Spinal cord (tissue), 10 donors: ENCODE data around the gene PLA2G4E. TPM values are rescaled to one million over a fixed set of nuclear protein-coding genes. Genes with fewer than 3 reads are reported as not detected.

ENCODE experiments used
- DNase-seq, 6 donors: peaks; one replicate each; pipeline versions ENCODE4 v3.0.0 to v3.0.0-alpha.2; 2013 to 2015; ENCODE audit warnings: low spot score in 6 of 6, low read depth in 4 of 6
- H3K27ac ChIP-seq: one replicate; pipeline ENCODE4 v1.5.1; 2013; ENCODE audit warnings: low read depth, low read length, control low read depth
- H3K27me3 ChIP-seq: one replicate; pipeline ENCODE4 v1.6.1; 2013; ENCODE audit warnings: low read length; ENCODE audit not compliant: control insufficient read depth, insufficient read depth
- H3K36me3 ChIP-seq: one replicate; pipeline ENCODE4 v1.6.1; 2013; ENCODE audit warnings: low read length; ENCODE audit not compliant: control insufficient read depth, insufficient read depth
- H3K4me1 ChIP-seq: one replicate; pipeline ENCODE4 v1.6.1; 2013; ENCODE audit warnings: low read length; ENCODE audit not compliant: control insufficient read depth, insufficient read depth
- H3K4me3 ChIP-seq: one replicate; pipeline ENCODE4 v1.5.1; 2013; ENCODE audit warnings: low read depth, low read length, control low read depth
- H3K9me3 ChIP-seq: one replicate; pipeline ENCODE4 v1.6.1; 2013; ENCODE audit warnings: low read length; ENCODE audit not compliant: control insufficient read depth, insufficient read depth
- WGBS: methylation state at CpG from one replicate; pipeline ENCODE4 v1.1.5; 2013; ENCODE audit warnings: missing lambda C conversion rate; ENCODE audit not compliant: insufficient coverage; 5-methylcytosine and 5-hydroxymethylcytosine counted together
- polyA plus RNA-seq, 2 donors: library from polyadenylated mRNA; unstranded; fragments of 120-200 nt; gene quantifications; one replicate each; pipeline ENCODE4 v1.2.1, GENCODE V29; 2013; ENCODE audit not compliant: insufficient read length in 2 of 2
- total RNA-seq, 2 donors: library from RNA; depleted of rRNA in 1 of 2; stranded (reverse); fragments of 120-200 nt in 1 of 2; fragments of >200 nt in 1 of 2; gene quantifications; one replicate each; pipeline versions ENCODE4 v1.2.3 to v1.2.4, GENCODE V29; 2013 to 2014
- donor health status: healthy.

The PLA2G4E gene
- total and polyA plus RNA-seq, 4 donors = not detected

DNA sequence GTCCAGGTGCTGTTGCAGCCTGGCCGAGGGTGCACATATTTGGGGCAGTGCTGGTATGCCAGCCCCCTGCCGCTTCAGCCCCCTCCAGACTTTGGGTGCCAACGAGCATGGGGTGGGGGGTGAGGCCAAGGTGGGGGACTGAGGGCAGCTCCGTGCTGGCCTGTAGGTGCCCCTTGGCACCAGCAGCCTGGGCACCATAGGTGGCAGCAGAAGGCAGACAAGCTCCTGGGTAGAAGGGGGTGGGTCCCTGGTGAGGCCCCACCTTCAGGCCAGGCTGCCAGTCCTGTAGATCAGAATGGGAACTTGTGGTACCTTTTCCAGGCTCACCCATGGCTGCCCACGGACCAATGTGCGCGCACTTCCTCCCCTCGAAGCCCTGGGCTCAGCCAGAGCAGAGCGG is 16.1 kb upstream of the PLA2G4E start:
- no peak for DNase-seq
- Histone ChIP-seq H3K36me3 (no peaks in the 10 kb centered on the region), H3K27ac (no peak overlapping the region), H3K27me3 (no peaks in the 10 kb centered on the region), H3K9me3 (no peaks in the 10 kb centered on the region), H3K4me3 (no peak overlapping the region), H3K4me1 (peaks cover 9% of the 10 kb centered on the region)
- 86% methylated on average over 9 of the region's 9 CpGs for WGBS

DNA sequence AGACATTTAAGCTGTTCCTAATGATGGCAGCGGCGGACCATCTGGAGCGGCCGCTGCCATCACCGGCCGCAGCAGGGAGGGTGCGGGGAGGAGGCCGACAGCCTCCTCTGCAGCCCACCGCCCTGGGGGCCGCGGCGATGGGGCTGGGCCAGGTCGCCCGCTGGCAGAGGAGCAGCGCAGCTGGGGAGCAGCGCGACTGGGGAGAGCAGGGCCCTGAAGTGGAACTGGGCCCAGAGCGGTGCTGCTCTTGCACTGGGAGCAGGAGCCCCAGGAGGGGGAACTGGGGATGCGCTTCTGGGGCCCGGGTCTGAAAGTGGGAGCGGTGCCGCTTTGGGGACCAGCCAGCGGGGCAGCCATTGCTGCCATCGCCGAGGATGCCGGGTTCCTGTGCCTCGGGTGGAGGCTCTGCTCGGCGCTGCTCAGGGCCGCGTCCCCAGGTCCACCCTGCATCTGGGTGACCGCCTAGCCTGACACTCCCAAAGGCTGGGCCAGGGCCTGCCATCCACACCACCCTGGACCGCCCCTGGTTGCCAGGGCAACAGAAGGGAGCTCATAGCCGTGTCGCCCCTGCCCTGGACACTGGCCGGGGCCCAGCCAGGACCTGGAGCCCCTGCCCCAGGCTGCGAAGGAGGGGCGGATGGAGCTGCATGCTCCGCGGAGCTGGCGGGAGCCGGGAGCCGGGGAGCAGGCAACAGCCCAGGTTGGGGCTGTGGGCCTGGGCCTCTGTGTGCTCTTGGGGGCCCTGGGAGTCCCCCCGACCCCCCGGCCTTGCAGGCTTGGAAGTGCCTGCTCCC is 15.5 kb upstream of the PLA2G4E start:
- peak in 1 of 6 donors; percentile 17 for DNase-seq
- no peak overlapping the region for H3K27ac ChIP-seq
- WGBS = 62% methylated on average over 45 of the region's 45 CpGs

DNA sequence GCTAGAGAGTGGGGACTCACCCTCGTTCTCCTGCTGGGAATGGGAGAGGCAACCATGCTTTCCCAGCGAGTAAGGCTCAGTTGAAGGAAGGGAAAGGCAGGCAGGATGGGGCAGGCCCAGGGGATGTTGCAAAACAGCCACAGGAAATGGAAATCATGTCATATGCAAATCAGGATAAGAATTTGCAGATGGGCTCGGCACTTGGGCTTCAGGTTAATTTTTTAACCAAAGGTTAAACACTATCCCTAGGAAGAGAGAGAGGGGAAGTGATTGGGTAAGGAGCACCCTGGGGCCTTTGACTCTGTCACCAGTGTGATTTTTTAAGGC is 14.6 kb upstream of the PLA2G4E start:
- no peaks in the 10 kb centered on the region for H3K36me3 ChIP-seq
- no peak for DNase-seq
- no peaks in the 10 kb centered on the region for H3K9me3 ChIP-seq
- WGBS = 72% methylated on average over 2 of the region's 3 CpGs
- no peak overlapping the region for H3K4me3 ChIP-seq
- H3K27ac ChIP-seq = no peak overlapping the region
- no peaks in the 10 kb centered on the region for H3K27me3 ChIP-seq
- peaks cover 9% of the 10 kb centered on the region for H3K4me1 ChIP-seq

More for the DNA sequence above, 15.5 kb upstream of the PLA2G4E start:
- H3K4me3 ChIP-seq = no peak overlapping the region
- H3K27me3 ChIP-seq = no peaks in the 10 kb centered on the region
- H3K36me3 ChIP-seq = no peaks in the 10 kb centered on the region
- H3K4me1 ChIP-seq = peaks cover 9% of the 10 kb centered on the region
- H3K9me3 ChIP-seq = no peaks in the 10 kb centered on the region

- no peak overlapping the region for H3K27ac ChIP-seq
- peaks cover 2% of the 10 kb centered on the region for H3K27me3 ChIP-seq
- no peak for DNase-seq
- H3K36me3 ChIP-seq = no peaks in the 10 kb centered on the region
- WGBS = 72% methylated on average over 7 of the region's 8 CpGs
- no peak overlapping the region for H3K4me3 ChIP-seq
- peaks cover 9% of the 10 kb centered on the region for H3K4me1 ChIP-seq
- no peaks in the 10 kb centered on the region for H3K9me3 ChIP-seq
These were observed 14.0 kb upstream of the PLA2G4E start for GRCh38 chr15:42034628-42035434.

DNA sequence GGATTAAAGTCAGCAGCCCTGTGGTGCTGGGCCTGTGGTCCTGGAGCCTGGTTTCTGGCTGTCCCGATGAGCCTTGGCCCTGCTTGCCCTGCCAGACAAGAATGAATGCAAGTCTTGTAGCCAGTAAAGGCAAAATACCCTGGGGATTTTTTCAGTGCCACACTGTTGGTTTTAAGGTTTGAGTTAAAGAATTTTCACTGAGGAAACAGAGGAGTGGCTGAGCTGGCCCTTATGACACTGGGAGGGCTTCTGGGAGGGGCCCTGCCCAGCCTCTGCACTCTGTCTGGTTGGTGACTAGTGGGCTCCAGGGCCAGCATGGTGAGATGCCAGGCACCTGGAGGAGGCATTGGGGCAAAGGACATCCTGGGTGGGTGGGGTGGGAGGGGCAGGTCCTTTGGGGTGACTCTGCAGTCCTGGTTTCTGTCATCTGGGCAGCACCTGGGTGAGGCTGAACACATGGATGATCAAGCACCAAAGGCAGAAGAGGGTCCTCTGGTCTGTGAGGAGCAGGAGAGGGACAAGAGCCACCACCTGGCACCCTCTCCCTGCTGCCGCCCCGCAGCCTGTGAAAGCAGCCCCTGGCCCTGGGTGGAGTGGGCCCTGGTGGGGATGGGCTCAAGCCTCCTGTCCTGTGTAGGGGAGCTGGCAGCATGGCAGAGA is 12.5 kb upstream of the PLA2G4E start:
- 94% methylated on average over 3 of the region's 3 CpGs for WGBS
- no peaks in the 10 kb centered on the region for H3K9me3 ChIP-seq
- no peak overlapping the region for H3K27ac ChIP-seq
- no peak overlapping the region for H3K4me3 ChIP-seq
- peaks cover 9% of the 10 kb centered on the region for H3K4me1 ChIP-seq
- DNase-seq = no peak
- peaks cover 2% of the 10 kb centered on the region for H3K27me3 ChIP-seq
- H3K36me3 ChIP-seq = no peaks in the 10 kb centered on the region

- peaks cover 9% of the 10 kb centered on the region for H3K4me1 ChIP-seq
- H3K9me3 ChIP-seq = no peaks in the 10 kb centered on the region
- H3K27ac ChIP-seq = no peak overlapping the region
- 94% methylated on average over 5 of the region's 9 CpGs for WGBS
- no peak overlapping the region for H3K4me3 ChIP-seq
- H3K36me3 ChIP-seq = no peaks in the 10 kb centered on the region
- peaks cover 2% of the 10 kb centered on the region for H3K27me3 ChIP-seq
- DNase-seq = no peak
These were observed 11.8 kb upstream of the PLA2G4E start for GRCh38 chr15:42032376-42033213.

GRCh38 chr15:42031198-42031915 is 10.5 kb upstream of the PLA2G4E start:
- peaks cover 2% of the 10 kb centered on the region for H3K27me3 ChIP-seq
- H3K36me3 ChIP-seq = no peaks in the 10 kb centered on the region
- peaks cover 4% of the 10 kb centered on the region for H3K4me1 ChIP-seq
- H3K9me3 ChIP-seq = no peaks in the 10 kb centered on the region
- DNase-seq = peak in 1 of 6 donors; percentile 59
- H3K27ac ChIP-seq = no peak overlapping the region
- H3K4me3 ChIP-seq = no peak overlapping the region
- 94% methylated on average over 2 of the region's 6 CpGs for WGBS

GRCh38 chr15:42027521-42027920 is 6.7 kb upstream of the PLA2G4E start:
- peaks cover 2% of the 10 kb centered on the region for H3K27me3 ChIP-seq
- 84% methylated on average over 7 of the region's 7 CpGs for whole genome bisulfite sequencing
- H3K27ac ChIP-seq = no peak overlapping the region

More at GRCh38 chr15:42027521-42027920, 6.7 kb upstream of the PLA2G4E start:
- Histone ChIP-seq H3K4me1 (no peaks in the 10 kb centered on the region), H3K9me3 (peaks cover 1% of the 10 kb centered on the region), H3K36me3 (no peaks in the 10 kb centered on the region), H3K4me3 (no peak overlapping the region)
- DNase-seq = no peak
